RPMI8226 (cell line): Measurements from ENCODE around the gene VMP1.
"Not testable (repeated sequence)": the region's sequence is repeated elsewhere in the genome, so short reads cannot be mapped to it uniquely, and the experiment has no call there.

Source experiments
- DNase-seq: peaks from one replicate; pipeline ENCODE4 v3.0.0-alpha.2; 2015

Gene VMP1

GRCh38 chr17:59756236-59756818, 48.9 kb downstream of the VMP1 start:
- DNase-seq: no peak

GRCh38 chr17:59757043-59757442, 49.6 kb downstream of the VMP1 start:
- no peak for DNase-seq

- no peak for DNase-seq
Observed at GRCh38 chr17:59757470-59757869, 50.0 kb downstream of the VMP1 start.

GRCh38 chr17:59757881-59758385, 50.5 kb downstream of the VMP1 start:
- DNase-seq: no peak

- DNase-seq: not testable (repeated sequence)
Observed at GRCh38 chr17:59758998-59759651, 51.7 kb downstream of the VMP1 start.

GRCh38 chr17:59760160-59760559, 52.7 kb downstream of the VMP1 start:
- DNase-seq: no peak

GRCh38 chr17:59761385-59762048, 54.1 kb downstream of the VMP1 start:
- no peak for DNase-seq

GRCh38 chr17:59762049-59762823, 54.8 kb downstream of the VMP1 start:
- no peak for DNase-seq

GRCh38 chr17:59762824-59763374, 55.4 kb downstream of the VMP1 start:
- DNase-seq: no peak

GRCh38 chr17:59763861-59764260, 56.4 kb downstream of the VMP1 start:
- no peak for DNase-seq

GRCh38 chr17:59764292-59764741, 56.9 kb downstream of the VMP1 start:
- DNase-seq: no peak

GRCh38 chr17:59765038-59765437, 57.6 kb downstream of the VMP1 start:
- no peak for DNase-seq

GRCh38 chr17:59766491-59766890, 59.0 kb downstream of the VMP1 start:
- no peak for DNase-seq

GRCh38 chr17:59767176-59767575, 59.7 kb downstream of the VMP1 start:
- no peak for DNase-seq

GRCh38 chr17:59769887-59770286, 62.4 kb downstream of the VMP1 start:
- DNase-seq: no peak

- DNase-seq: no peak
Observed at GRCh38 chr17:59771093-59771492, 63.6 kb downstream of the VMP1 start.

GRCh38 chr17:59775786-59776350, 68.4 kb downstream of the VMP1 start:
- no peak for DNase-seq

- no peak for DNase-seq
Observed at GRCh38 chr17:59776577-59776976, 69.1 kb downstream of the VMP1 start.

GRCh38 chr17:59777033-59777432, 69.6 kb downstream of the VMP1 start:
- DNase-seq: no peak

- no peak for DNase-seq
Observed at GRCh38 chr17:59778996-59779395, 71.5 kb downstream of the VMP1 start.

- no peak for DNase-seq
Observed at GRCh38 chr17:59779521-59779920, 72.1 kb downstream of the VMP1 start.

- not testable (repeated sequence) for DNase-seq
Observed at GRCh38 chr17:59780548-59780947, 73.1 kb downstream of the VMP1 start.
